ENCODE data around the gene PTPRT. TPM values are rescaled to one million over a fixed set of nuclear protein-coding genes. Genes with fewer than 3 reads are reported as not detected.

Gene PTPRT
- total RNA-seq, 1 experiment from 2014 or later, result 0.13 TPM

- H3K23ac ChIP-seq (ENCODE audit: insufficient read length, low read depth, low read length), result no peak overlapping the region
- H3K9me3 ChIP-seq (ENCODE audit: control insufficient read depth, low read depth, low read length), result no peaks in the 10 kb centered on the region
- H3K79me1 ChIP-seq (ENCODE audit: insufficient read depth, low read depth, low read length, poor library complexity, severe bottlenecking), result no peaks in the 10 kb centered on the region
- peaks cover 0 to 8% of the 10 kb centered on the region in 2 experiments; a peak in 2 of 5 replicates for H3K9me3 Mint-ChIP-seq
- H3K18ac ChIP-seq (ENCODE audit: insufficient read length, low read depth, low read length), result no peak overlapping the region
- H4K5ac ChIP-seq (ENCODE audit: insufficient read length, low read depth, low read length), result no peak overlapping the region
- H2AFZ ChIP-seq (ENCODE audit: low read length), result no peak overlapping the region
- no CpG with 5 or more reads among the region's 2 CpGs for WGBS (ENCODE audit: extremely low coverage, insufficient read length, low lambda C conversion rate)
- H3K56ac ChIP-seq (ENCODE audit: insufficient read length, low read depth, low read length), result no peak overlapping the region
- no peak overlapping the region for H2BK120ac ChIP-seq (ENCODE audit: low read depth, low read length, poor library complexity, severe bottlenecking)
- peaks cover 4% of the 10 kb centered on the region; the same call in 1 of the 2 replicates for H3K27me3 Mint-ChIP-seq (ENCODE audit: low read depth)
- H3K4ac ChIP-seq (ENCODE audit: low read depth, low read length), result no peak overlapping the region
- no peak overlapping the region for H2BK15ac ChIP-seq (ENCODE audit: low read depth, low read length)
- no peak overlapping the region for H3K14ac ChIP-seq (ENCODE audit: insufficient read depth, low read length)
- H2BK20ac ChIP-seq (ENCODE audit: low read depth, low read length, poor library complexity, severe bottlenecking), result no peak overlapping the region
- TF ChIP-seq, protein P1, sequence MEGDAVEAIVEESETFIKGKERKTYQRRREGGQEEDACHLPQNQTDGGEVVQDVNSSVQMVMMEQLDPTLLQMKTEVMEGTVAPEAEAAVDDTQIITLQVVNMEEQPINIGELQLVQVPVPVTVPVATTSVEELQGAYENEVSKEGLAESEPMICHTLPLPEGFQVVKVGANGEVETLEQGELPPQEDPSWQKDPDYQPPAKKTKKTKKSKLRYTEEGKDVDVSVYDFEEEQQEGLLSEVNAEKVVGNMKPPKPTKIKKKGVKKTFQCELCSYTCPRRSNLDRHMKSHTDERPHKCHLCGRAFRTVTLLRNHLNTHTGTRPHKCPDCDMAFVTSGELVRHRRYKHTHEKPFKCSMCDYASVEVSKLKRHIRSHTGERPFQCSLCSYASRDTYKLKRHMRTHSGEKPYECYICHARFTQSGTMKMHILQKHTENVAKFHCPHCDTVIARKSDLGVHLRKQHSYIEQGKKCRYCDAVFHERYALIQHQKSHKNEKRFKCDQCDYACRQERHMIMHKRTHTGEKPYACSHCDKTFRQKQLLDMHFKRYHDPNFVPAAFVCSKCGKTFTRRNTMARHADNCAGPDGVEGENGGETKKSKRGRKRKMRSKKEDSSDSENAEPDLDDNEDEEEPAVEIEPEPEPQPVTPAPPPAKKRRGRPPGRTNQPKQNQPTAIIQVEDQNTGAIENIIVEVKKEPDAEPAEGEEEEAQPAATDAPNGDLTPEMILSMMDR (conservative IDR thresholded peaks at IDR 0.05), result no peak
- no peak overlapping the region for H4K91ac ChIP-seq (ENCODE audit: insufficient read length, low read depth, low read length)
- no peak overlapping the region for H4K8ac ChIP-seq (replicated peaks; ENCODE audit: insufficient read length, low read depth, low read length)
- peak overlapping the region in 2 of 3 experiments; percentile 17 to 28; a peak in 1 of 7 replicates for H3K27ac Mint-ChIP-seq
- H2BK12ac ChIP-seq (ENCODE audit: insufficient read length, low read depth, low read length), result no peak overlapping the region
- no peak overlapping the region for H3T11ph ChIP-seq (ENCODE audit: low read length)
- H4K20me1 ChIP-seq (ENCODE audit: control insufficient read depth, insufficient read depth, insufficient read length), result no peaks in the 10 kb centered on the region
- no peak overlapping the region for H3K27ac ChIP-seq (ENCODE audit: insufficient read length, low read depth, low read length)
- no peak overlapping the region for H2AK5ac ChIP-seq (ENCODE audit: insufficient read length, low read length)
- H3K4me1 Mint-ChIP-seq, result peaks cover 38% of the 10 kb centered on the region in 2 experiments
- H3K36me3 Mint-ChIP-seq (ENCODE audit: insufficient read depth in 1 of 3, low read depth in 3 of 3), result 0 out of 7 replicates have a peak, but pooled peaks cover 0 to 8% (median 0%) of the 10 kb centered on the region in 3 experiments
- H3K4me3 Mint-ChIP-seq, result no peak overlapping the region
- H3K9ac ChIP-seq (ENCODE audit: extremely low read depth, insufficient read length, low read length), result no peak overlapping the region
- DNase-seq, result no peak
- H3K79me2 ChIP-seq (ENCODE audit: insufficient read depth, low read length), result no peaks in the 10 kb centered on the region
- no peaks in the 10 kb centered on the region for H3K4me1 ChIP-seq (ENCODE audit: insufficient read depth, low read length)
- H3K27me3 ChIP-seq (ENCODE audit: insufficient read depth, low read length), result no peaks in the 10 kb centered on the region
- H2BK5ac ChIP-seq (ENCODE audit: insufficient read length, low read length), result no peak overlapping the region
- H3K4me2 ChIP-seq (ENCODE audit: insufficient read depth, insufficient read length, low read length), result no peak overlapping the region
- no peaks in the 10 kb centered on the region for H3K23me2 ChIP-seq (ENCODE audit: insufficient read length, low read depth, low read length, poor library complexity, severe bottlenecking)
Measured at GRCh38 chr20:42274986-42275385, 914.7 kb downstream of the PTPRT start.
